ENCODE data around the gene ZNF100.
A peak's percentile ranks its signal among the peaks of the same experiment; 100 is the strongest.
"Not testable (repeated sequence)": the region's sequence is repeated elsewhere in the genome, so short reads cannot be mapped to it uniquely, and the experiment has no call there.

The ZNF100 gene

DNA sequence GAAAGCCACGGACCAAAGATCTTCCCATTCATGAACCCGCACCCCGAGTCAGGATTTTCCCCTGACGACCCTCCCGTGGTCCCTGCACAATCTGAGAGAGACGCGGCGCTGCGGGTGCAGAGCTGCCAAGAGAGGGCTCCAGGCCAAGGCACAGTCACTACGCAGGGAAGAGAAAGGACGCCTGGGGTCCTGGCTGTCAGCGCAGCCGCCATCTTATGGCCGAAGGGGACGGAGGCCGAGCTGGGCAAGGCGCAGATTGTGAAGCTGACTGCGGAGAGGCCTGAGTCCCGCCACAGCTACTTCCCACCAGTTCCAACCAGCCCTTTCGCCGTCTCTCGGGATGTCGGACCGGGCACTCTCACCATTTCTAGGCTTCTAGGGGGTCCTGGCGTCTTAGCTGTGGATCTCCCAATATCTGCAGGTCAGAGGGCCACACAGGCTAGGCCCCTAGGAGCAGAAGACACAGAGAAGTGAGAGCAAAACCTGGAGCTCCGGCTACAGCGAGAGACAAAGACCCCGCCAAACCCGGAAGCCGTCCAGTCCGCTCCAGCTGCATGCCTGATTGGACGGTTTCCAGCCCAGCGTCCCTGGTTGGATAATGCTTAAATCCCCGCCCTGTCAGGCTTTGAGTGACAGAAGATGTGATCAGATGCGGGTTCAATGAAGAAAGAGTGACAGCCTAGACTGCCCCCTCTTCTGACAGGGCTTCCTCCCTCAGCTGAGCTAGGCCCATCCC, at the start of gene ZNF100:
Gene ZNF100 (minus strand): TSS at position 515 of the 736 bp plus-strand sequence. CDS start 150 bp downstream, at position 365.
- DNase-seq (ENCODE audit: low spot score), result peak; percentile 93

GRCh38 chr19:21812448-21812847, 45.1 kb upstream of the ZNF100 start:
- no peak overlapping the region for H3K27ac ChIP-seq
- no peak for DNase-seq (ENCODE audit: low spot score)
- TF ChIP-seq CTCF (IDR thresholded peaks at IDR 0.05), result no peak
- no peak overlapping the region for H3K4me3 ChIP-seq

More for the DNA sequence above, at the start of gene ZNF100:
- no peak for TF ChIP-seq CTCF (IDR thresholded peaks at IDR 0.05)
- H3K27ac ChIP-seq, result peak within 1 kb of the TSS; percentile 81 to 90
- H3K4me3 ChIP-seq, result peak within 1 kb of the TSS; percentile 92

- DNase-seq (ENCODE audit: low spot score); H3K27ac ChIP-seq: not testable (repeated sequence)
- H3K4me3 ChIP-seq, result peak overlapping the region; percentile 11
These were observed 41.1 kb upstream of the ZNF100 start for GRCh38 chr19:21808400-21809000.

DNA sequence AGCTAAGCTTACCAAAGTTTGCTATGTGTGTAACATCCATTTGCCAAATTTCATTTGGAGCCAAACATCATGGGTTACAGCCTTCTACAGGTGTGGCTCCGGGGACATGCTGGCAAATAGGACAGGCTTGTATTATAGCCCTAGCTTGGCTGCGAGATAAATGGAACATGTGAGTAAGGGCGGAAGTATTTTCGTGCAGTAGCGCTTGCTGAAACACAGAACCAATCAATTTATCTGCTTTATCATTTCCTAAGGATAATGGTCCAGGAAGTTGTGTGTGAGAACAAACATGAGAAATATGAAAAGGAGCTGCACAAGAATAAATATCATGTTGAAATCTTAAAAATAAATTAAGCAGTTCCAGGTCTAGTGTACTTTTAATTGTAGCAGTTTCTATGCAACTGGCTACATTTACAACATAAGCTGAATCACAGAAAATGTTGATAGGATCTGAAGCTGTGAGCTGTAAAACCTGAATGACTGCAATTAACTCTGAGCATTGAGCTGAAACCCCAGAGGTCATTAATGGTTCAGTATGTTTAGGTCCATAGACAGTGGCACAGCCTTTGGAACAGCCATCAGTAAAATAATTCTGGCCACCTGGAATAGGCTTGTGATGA, 22.2 kb upstream of the ZNF100 start:
- Histone ChIP-seq H3K4me3 (no peak overlapping the region), H3K27ac (no peak overlapping the region)
- TF ChIP-seq CTCF (IDR thresholded peaks at IDR 0.05), result no peak
- no peak for DNase-seq (ENCODE audit: low spot score)

DNA sequence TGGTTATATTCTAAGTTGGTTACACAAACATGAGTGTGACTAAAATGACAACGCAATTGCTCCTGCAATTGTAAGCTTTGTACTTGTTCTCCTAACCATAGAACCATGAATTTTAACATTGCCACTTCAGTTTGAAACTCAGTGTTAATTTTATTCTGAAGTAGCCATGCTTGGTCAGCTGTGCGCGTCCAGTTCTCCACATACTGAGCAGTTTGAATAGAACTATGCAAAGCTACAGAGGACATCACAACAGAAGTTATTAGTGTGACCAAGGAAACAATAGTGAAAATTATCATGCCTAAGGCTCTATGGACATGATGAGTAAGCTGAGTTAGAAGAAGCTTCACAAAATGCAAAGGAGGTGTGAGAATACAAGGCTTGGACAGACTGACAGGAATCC, 19.6 kb upstream of the ZNF100 start:
- no peak overlapping the region for H3K27ac ChIP-seq
- DNase-seq (ENCODE audit: low spot score), result no peak
- TF ChIP-seq CTCF (IDR thresholded peaks at IDR 0.05), result no peak
- H3K4me3 ChIP-seq, result no peak overlapping the region

- not testable (repeated sequence) for H3K4me3 ChIP-seq; DNase-seq (ENCODE audit: low spot score); H3K27ac ChIP-seq
These were observed 8.4 kb upstream of the ZNF100 start for GRCh38 chr19:21775792-21776191.

DNA sequence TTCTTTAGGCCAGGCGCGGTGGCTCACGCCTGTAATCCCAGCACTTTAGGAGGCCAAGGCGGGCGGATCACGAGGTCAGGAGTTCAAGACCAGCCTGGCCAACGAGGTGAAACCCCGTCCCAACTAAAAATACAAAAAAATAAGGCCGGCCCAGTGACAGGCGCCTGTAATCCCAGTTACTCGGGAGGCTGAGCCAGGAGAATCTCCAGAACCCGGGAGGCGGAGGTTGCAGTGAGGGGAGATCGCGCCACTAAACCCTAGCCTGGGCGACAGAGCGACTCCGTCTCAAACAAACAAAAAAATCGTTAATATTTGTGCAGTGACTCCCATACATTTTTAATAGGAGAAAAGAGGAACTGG, 694 bp downstream of the ZNF100 start:
- not testable (repeated sequence) for DNase-seq (ENCODE audit: low spot score)
- peak overlapping the region; percentile 81 to 90 for H3K27ac ChIP-seq
- peak overlapping the region; percentile 92 for H3K4me3 ChIP-seq

- H3K27ac ChIP-seq, result no peak overlapping the region
- no peak for TF ChIP-seq CTCF (IDR thresholded peaks at IDR 0.05)
- no peak for DNase-seq (ENCODE audit: low spot score)
- no peak overlapping the region for H3K4me3 ChIP-seq
These were observed 2.2 kb downstream of the ZNF100 start for GRCh38 chr19:21765151-21765550.

- not testable (repeated sequence) for H3K4me3 ChIP-seq; DNase-seq (ENCODE audit: low spot score); H3K27ac ChIP-seq
These were observed 5.8 kb downstream of the ZNF100 start for GRCh38 chr19:21761547-21761946.

Measured in coronary artery (tissue), 2 donors.